HG03354 (cell line): ENCODE data around the gene ZFP37.
"Not testable (repeated sequence)": the region's sequence is repeated elsewhere in the genome, so short reads cannot be mapped to it uniquely, and the experiment has no call there.

Source experiments
- ATAC-seq: cut with Tn5 transposase; IDR thresholded peaks from one replicate; pipeline ENCODE4 v1.9.1; 2021; ENCODE audit warnings: mild to moderate bottlenecking; ENCODE audit not compliant: unreplicated experiment, poor library complexity, severe bottlenecking

Gene ZFP37

DNA sequence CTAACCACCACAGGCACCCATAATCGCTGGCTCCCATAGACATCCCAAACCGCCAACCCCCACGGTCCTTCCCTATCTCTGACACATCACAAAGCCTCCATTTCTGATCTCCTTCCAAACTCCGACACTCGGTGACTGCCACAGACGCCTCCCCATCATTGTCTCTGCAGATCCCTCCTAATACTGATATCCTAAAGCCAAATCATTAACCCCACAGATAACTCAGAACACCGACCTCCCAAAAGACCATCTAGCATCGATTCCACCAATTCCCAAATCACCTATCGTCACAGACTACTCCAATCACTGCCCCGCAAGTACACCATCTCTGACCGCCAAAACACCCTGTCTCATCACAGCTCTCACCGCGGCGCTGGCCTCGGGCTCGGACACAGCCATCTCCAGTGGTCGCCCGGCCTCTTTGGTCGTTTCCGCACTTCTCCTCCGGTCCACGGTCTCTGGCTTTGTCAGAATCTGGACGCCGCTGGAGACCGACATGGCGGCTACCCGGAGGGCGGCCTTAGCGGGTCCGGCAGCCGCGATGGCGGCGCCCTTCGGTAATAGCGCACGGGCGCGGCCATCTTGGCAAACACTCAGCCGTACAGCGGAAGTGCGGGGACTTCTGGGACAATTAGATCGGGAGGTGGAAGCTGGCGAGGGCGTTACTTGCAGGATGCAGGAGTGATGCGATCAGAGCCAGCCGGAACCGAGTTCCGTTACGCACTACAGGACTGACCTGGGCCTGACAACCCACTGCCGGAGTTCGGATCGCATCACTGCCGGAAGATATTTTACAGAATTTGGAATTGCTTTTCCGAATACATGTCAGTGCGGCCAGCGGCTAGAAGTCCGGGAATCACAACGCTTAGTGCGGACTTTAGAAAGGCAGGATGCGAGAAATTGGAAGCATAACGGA lies at the start of gene ZFP37:
Gene ZFP37, minus strand, starts transcription at position 534 of the 916 bp plus-strand sequence. Its CDS starts 36 bp downstream, at position 498.
- peak; percentile 75 for ATAC-seq

DNA sequence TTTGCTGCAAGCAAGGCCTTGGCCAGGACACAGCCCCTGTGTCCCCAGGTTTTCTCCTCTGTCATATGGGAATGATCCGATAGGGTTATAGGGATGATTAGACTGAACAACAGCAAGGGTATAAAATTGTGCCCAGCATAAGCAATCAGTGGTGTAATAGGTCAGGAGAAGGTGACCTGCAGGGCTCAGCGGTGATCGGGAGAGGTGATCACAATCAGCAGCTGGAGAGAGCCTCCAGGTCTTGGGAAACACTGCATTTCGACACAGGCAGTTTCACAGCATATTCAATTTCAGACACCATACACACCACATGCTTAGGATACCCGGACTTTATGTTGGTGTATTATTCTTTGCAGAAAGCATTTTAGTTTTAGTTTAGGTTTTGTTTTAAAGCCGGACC lies 48.8 kb upstream of the ZFP37 start:
- not testable (repeated sequence) for ATAC-seq

DNA sequence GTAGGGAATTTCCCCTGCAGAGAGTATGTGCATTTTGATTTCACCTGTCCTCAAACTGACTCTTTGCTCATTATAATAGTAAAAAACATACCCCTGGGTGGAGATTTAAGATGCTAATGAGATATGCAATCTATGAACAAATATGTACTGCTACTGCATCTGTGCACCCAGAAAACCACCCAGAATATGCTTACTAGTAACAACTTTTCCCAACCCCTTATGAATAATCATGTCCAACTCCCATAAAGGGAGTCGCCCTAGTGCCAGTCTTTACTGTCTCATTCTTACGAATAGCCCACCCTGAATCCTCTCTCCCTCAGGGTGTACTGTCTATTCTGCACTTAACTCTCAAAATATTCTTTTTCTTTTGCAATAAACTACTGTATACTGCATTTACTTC lies 39.0 kb upstream of the ZFP37 start:
- ATAC-seq: no peak

DNA sequence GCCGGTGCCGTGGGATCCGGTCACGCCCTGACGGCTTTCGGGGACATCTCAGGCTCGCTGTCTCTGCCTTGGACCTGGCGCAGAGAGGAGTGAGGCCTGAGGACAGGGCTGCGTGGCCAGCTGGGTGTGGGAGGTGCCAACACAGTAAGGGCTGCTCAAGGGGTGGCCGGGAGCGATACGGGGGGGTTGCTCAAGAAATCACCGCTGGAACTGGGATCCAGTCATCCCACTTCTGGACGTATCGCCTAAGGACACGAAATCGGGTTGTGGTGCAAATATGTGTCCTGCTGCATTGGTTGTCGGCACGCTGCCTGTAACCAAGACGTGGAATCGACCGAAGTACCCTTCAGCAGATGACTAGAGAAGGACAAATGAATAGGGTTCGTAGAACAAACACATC lies 33.4 kb upstream of the ZFP37 start:
- ATAC-seq: not testable (repeated sequence)

DNA sequence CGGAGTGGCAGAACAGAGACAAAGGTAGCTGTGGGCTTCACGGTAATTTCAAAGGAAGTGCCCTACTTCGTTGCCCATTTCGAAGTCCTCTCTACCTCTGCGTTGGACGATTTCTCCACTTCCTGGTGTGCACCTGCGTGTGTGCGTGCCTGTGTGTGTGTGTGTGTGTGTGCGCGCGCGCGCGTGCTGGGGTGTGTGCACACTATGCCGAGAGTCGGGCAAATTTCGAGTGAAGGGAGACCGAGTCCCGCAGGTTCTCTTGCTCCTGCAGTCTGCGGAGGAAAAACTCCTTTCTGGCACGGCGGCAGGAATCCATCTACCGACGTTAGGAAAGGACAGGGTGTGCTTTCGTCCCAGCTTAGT lies 32.6 kb upstream of the ZFP37 start:
- not testable (repeated sequence) for ATAC-seq

DNA sequence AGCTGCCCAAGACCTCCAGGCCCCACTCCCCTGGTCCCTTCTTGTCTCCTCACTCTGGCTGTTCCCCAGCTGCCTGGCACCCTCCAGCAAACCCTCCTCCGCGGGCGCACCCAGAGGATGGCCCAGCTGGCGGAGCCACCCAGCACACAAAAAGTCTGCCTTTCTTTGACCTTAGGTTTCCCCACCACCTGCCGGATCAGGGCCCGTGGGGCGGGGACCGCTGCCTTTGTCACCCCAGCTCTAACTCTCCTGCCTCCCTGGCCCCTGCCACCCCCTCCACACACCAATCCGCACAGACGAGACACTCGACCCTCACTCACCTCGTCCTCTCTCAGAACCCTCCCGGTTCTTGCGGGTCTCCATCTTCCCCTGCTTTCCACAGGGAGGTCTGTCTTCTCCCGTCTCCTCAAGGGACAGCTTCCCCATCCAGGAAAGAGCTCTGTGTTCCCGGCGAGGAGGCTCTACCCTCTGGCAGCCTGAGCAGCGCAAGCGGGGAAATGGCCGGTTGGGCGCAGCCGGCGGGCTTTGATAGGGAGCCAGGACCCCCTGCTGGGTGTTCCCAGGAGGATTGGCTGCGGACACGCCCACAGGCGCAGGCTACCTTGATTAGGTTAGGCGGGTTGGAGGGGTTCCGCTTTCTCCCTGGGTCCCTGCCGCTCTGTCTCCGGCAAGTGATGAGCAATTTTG lies 32.1 kb upstream of the ZFP37 start:
- ATAC-seq: not testable (repeated sequence)

DNA sequence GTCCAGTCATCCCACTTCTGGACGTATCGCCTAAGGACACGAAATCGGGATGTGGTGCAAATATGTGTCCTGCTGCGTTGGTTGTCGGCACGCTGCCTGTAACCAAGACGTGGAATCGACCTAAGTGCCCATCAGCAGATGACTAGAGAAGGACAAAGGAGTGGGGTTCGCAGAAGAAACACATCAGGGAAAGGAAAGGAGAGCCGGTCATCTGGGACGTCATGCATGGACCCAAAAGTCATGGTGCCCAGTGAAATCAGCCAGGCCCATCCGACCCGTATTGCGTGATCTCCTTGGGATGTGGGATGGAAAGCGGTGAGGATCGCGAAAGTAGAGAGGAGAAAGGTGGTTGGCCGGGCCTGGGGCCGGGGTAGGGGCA lies 6.4 kb upstream of the ZFP37 start:
- not testable (repeated sequence) for ATAC-seq

DNA sequence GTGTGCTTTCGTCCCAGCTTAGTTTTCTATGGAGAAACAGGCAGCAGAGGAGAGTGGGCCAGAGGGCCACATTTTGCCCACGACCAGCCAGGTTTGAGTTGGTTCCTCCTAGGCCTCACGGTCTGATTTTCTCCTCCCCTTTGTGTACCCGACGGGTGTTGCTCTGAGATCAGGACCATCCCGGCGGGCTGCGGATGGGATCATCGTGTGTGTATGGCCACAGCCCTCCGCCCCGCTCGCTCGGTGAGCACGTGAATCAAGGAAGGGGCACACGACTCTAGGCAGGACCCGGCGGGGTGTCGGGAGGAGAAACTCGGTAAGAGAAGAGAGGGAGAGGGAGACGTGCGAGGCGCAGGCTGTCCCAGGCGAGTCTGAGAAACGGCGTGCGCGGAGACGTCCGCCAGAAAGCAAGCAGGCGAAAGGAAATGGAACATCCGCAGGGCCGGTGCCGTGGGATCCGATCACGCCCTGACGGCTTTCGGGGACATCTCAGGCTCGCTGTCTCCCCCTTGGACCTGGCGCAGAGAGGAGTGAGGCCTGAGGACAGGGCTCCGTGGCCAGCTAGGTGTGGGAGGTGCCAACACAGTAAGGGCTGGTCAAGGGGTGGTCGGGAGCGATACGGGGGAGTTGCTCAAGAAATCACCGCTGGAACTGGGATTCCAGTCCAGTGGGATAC lies 5.9 kb upstream of the ZFP37 start:
- not testable (repeated sequence) for ATAC-seq

DNA sequence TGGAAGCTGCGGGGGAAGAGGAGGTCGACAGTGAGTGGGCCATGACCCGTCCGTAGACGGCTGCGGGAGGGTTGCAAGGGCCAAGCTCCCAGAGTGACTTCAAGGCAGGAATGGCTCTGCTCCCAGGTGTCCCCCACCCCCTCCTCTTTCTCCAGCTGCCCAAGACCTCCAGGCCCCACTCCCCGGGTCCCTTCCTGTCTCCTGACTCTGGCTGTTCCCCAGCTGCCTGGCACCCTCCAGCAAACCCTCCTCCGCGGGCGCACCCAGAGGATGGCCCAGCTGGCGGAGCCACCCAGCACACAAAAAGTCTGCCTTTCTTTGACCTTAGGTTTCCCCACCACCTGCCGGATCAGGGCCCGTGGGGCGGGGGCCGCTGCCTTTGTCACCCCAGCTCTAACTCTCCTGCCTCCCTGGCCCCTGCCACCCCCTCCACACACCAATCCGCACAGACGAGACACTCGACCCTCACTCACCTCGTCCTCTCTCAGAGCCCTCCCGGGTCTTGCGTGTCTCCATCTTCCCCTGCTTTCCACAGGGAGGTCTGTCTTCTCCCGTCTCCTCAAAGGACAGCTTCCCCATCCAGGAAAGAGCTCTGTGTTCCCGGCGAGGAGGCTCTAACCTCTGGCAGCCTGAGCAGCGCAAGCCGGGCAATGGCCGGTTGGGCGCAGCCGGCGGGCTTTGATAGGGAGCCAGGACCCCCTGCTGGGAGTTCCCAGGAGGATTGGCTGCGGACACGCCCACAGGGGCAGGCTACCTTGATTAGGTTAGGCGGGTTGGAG lies 4.7 kb upstream of the ZFP37 start:
- ATAC-seq: not testable (repeated sequence)

DNA sequence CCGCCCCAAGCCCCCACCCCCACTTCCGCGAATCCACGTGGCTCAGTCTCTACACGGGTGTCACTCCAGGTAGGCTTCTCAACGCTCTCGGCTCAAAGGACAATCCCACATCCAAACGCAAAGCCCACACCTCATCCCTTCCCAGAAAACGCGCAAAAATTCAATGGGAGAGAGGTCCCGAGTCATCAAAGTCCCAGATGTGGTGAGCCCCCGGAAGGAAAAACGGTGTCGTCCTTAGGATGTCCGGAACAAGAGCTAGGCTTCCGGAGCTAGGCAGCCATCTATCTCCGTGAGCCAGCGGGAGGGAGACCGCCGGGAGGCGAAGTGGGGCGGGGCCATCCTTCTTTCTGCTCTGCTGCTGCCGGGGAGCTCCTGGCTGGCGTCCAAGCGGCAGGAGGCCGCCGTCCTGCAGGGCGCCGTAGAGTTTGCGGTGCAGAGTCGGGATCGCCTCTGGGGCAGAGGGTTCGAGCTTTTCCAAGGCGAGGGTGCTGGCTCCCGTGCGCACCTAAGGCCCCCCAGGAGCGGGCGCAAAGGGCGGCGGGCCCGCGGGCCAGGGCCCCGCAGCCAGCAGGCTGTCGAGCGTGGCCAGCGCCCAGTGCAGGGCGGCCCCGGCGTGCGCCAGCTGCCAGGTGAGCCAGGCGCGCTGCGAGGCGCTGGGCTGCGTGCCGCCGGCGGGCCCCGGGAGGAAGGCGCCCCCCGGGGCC lies 3.2 kb upstream of the ZFP37 start:
- not testable (repeated sequence) for ATAC-seq

DNA sequence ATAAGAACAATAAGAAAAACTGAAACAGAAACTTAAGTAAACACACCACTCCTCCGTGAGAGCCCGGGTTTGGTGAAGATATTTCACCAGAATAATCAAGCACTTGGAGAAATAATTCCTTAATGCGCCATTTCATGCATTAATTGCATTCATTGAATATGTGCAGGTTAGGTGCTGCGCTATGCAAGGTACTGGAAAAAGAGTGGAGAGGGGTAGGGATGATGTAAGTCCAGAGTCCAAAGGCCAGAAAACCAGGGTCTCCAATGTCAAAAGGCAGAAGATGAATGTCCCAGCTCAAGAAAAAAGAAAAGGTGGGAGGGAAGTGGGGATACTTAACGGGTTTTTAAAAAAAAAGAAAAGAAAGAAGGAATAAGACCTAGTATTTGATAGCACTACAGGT lies 669 bp upstream of the ZFP37 start:
- no peak for ATAC-seq

DNA sequence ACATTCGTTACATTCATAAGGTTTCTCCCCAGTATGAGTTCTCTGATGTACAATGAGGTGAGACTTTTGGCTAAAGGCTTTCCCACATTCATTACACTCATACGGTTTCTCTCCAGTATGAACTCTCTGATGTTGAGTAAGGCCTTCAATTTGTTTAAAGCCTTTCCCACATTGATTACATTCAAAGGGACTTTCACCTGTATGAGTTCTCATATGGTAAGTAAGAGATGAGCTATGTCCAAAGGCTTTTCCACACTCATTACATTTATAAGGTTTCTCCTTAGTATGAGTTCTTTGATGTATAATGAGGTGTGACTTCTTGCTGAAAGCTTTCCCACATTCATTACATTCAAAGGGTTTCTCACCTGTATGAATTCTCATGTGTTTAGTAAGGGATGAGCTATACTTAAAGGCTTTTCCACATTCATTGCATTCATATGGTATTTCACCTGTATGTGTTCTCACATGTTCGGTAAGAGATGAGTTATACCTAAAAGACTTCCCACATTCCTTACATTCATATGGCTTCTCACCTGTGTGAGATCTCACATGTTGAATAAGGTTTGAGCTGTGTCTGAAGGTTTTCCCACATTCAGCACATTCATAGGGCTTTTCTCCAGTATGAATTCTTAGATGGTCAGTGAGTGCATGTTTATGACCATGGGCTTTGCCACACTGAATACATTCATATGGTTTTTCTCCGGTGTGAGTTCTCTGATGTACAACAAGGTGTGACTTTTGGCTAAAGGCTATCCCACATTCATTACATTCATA lies 13.5 kb downstream of the ZFP37 start:
- no peak for ATAC-seq

DNA sequence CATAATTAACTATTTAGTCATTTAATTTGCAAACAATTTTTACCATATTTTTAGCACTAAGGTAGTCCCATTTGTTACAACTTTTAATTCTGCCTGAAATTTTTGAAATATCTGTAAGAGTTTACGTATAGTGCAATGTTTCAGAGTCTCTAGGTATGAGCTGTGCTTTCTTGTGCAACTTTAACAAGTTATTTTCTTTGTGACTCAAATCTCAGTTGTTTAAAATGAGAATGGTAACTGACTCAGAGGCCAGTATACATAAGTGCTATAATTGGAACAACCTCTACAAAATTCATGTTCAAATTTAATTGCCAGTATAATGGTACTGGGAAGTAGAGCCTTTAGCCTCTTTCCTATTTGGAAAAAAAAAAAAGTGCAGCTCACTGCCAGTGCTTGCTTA lies 30.3 kb downstream of the ZFP37 start:
- no peak for ATAC-seq

DNA sequence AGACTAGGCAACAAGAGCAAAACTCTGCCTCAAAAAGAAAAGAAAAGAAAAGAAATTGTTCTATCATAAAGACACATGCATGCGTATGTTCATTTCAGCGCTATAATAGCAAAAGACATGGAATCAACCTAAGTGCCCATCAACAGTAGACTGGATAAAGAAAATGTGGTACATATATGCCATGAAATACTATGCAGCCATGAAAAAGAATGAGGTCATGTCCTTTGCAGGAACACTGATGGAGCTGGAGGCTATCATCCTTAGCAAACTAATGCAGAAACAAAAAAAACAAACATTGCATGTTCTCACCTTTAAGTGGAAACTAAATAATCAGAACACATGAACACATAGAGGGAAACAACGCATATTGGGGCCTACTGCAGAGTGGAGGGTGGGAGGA lies 38.3 kb downstream of the ZFP37 start:
- ATAC-seq: no peak

DNA sequence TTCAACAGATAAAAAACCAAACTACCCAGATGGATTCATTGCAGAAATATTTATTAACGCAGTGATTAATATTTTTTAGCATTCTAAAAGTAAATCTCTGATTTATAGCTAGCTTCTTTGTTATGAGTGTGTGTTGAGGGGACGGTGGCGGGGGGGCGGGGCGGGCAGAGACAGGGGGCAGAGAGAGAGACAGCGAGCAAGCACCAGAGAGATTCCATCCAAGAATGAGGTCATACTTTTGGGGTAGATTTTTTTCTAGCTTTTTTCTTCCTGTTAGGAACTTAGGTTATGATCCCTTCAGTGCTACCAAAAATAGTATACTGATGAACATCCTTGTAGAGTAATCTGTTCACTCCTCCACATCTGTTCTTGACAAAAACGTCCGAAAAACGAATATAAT lies 44.0 kb downstream of the ZFP37 start:
- no peak for ATAC-seq

DNA sequence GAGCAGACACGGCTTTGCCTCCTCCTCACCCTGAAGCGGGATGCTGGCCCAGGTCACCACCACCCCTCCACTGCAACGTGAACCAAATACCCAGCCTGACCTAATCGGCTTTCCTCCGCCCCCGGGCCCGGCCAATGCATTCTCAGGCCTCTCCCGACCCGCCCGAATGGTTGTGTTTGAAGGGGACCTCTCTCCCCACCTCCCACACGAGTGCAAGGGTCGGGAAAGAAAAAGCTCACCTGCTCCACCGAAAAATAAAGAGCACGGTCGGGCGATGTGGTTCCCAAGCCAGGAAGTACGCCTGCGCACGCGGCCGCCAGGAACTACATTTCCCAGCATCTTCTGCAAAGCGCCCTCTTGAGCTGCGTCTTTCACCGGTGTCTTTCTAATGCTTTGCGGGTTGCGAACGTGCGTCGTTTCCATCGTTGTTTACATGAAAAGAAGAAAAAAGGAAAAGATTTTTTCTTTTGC lies 44.6 kb downstream of the ZFP37 start, which contains the start of gene ZNF883:
Gene ZNF883, minus strand, starts transcription at position 282 of the 471 bp plus-strand sequence.
- no peak for ATAC-seq

DNA sequence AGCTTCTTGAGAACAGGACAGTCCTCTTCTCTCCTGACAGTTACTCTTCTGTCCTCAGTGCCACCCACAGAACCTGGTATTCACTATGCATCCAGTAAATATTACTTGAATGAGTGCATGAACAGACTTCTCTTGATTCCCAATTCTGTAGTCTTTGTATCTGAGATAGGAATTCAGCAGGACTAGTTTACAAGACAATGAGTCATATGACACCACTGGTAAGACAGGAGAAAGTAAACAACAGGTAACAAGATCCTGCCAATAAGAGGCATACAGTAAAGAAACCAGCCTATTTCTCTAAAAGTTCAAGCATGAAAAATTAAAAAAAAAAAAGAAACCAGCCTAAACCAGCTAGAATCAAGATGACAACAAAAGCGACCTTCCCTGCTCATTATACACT lies 50.7 kb downstream of the ZFP37 start:
- no peak for ATAC-seq

DNA sequence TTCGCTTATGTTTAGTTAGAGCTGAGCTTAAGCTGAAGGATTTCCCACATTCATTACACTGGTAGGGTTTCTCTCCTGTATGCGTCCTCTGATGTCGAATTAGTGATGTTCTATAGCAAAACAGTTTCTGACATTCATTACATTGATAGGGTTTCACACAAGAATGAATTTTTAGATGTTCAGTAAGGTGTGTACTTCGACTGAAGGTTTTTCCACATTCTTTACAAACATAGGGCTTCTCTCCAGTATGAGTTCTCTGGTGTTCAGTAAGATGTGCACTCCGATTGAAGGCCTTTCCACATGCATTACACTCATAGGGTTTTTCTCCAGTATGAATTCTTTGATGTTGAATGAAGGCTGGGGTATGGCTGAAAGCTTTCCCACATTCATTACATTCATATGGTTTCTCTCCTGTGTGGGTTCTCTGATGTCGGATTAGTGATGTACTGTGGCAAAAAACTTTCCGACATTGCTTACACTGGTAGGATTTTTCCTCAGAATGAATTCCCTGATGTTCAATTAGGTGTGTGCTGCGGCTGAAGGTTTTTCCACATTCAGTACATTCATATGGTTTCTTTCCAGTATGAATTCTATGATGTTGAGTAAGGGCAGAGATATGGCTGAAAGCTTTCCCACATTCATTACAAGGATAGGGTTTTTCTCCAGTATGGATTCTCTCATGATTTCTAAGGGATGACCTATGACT lies 59.1 kb downstream of the ZFP37 start:
- ATAC-seq: no peak
